HG03039 (cell line): ENCODE measurements around the gene RPP40.
A peak's percentile ranks its signal among the peaks of the same experiment; 100 is the strongest.
"Not testable (repeated sequence)": the region's sequence is repeated elsewhere in the genome, so short reads cannot be mapped to it uniquely, and the experiment has no call there.

Experiments
- ATAC-seq: cut with Tn5 transposase; IDR thresholded peaks from one replicate; pipeline ENCODE4 v1.9.1; 2021; ENCODE audit warnings: mild to moderate bottlenecking, moderate library complexity; ENCODE audit not compliant: unreplicated experiment

Gene RPP40

DNA sequence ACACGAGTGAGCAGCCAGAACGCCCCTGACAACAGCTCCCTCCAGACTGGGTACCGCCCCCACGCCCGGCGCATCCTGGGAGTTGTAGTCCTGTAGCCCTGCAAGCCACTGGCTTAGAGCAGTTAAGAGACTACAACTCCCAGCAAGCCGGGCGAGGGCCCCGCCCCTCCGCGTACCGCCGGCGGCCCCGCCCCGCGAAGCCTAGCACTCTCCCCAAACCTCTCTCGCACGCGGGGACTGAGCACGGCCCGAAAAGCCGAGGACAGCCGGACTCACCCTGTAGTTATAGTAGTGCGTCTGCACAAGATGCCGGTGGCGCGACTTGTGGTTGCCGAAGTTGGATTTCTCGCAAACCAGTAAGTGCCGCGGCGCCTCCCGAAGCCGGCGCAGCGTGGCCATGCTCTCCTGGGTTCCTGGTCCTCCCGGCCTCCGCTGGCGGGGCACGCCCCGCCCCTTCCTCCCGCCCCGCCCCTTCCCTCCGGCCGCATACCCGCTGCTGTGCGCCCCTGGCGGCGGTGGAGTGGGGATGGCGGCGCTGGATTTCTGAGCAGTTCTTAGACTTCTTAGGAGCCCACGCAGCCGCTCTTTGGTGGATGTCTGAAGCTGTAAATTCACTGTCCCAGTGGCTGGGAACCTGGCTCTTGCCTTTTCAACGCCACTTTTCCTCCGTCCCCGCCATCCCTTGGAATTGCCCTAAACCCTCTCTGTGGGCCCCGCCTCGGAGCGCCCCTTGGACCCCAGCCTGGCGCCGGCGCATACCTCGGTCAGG lies at the start of gene RPP40:
Gene RPP40 (minus strand): TSS at position 434 of the 769 bp plus-strand sequence. CDS start 35 bp downstream, at position 399.
- ATAC-seq, result peak; percentile 93

- no peak for ATAC-seq
Observed at GRCh38 chr6:5053038-5053437, 49.2 kb upstream of the RPP40 start.

DNA sequence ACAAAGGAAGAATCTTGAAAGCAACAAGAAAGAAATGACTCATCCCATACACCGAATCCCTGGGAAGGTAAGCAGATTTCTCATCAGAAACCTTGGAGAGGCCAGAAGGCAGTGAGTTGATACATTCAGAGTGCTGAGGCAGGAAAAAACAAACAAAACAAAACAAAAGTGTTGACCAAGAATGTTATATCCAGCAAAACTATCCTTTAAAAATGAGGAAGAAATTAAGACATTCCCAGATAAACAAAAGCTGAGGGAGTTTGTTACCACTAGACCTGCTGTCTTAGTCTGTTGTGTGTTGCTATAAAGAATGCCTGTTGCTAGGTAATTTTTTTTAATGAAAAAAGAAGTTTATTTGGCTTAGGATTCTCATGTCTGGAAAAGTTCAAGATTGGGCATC lies 47.6 kb upstream of the RPP40 start:
- ATAC-seq, result no peak

DNA sequence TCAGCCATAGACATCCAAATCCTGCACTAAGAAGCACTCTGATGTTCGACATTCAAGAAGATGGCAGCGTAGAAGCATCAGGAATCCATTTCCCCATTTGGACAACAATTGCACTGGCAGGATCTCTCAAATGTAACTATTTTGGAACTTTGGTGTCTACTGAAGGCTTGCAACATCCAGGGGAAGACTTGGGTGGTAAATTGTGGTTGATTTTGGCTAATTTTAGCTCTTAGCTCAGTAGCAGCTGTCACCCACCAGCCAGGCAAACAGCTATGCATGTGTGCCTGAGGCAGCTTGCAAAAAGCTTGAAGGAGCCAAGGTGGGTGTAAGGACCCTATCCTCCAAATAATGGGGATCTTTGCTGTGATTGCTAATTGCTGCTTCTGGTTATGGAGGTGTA lies 46.2 kb upstream of the RPP40 start:
- no peak for ATAC-seq

GRCh38 chr6:5046430-5046829 lies 42.6 kb upstream of the RPP40 start:
- ATAC-seq, result no peak

GRCh38 chr6:5045416-5045815 lies 41.6 kb upstream of the RPP40 start:
- ATAC-seq, result no peak

- ATAC-seq, result no peak
Observed at GRCh38 chr6:5044866-5045265, 41.0 kb upstream of the RPP40 start.

- ATAC-seq, result no peak
Observed at GRCh38 chr6:5042436-5042835, 38.6 kb upstream of the RPP40 start.

GRCh38 chr6:5041955-5042354 lies 38.1 kb upstream of the RPP40 start:
- no peak for ATAC-seq

DNA sequence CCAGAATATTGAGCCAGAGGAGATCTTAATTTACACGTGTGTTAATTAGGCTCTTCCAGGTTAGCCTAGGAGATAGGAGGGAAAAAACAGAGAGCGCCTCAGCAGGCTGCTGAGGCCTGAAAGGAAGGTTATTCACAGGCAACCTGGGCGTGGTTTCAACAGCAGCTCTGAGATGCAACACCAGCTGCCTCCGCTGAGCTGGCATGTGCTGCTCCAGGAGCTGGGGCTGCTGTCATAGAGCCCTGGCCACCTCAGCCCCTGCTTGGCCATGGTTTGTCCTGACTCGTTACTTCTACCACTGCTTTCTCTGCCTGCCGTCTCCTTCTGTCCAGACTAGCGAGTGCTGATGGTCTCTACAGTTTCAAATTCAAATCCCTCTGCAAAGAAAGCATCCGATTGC lies 32.4 kb upstream of the RPP40 start:
- ATAC-seq, result no peak

GRCh38 chr6:5034736-5035135 lies 30.9 kb upstream of the RPP40 start:
- ATAC-seq, result no peak

DNA sequence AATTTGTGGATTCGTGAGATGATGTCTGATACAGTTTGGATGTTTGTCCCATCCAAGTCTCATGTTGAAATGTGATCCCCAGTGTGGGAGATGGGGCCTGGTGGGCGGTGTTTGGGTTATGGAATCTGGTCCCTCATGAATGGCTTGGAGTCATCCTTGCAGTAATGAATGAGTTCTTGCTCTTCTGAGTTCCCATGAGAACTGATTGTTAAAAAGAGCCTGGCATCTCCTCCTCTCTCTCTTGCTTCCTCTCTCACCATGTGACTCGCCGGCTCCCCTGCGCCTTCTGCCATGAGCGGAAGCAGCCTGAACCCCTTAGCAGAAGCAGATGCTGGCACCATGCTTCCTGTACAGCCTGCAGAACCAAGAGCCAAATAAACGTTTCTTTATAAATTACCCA lies 30.5 kb upstream of the RPP40 start:
- no peak for ATAC-seq

- ATAC-seq, result not testable (repeated sequence)
Observed at GRCh38 chr6:5033214-5033904, 29.5 kb upstream of the RPP40 start.

DNA sequence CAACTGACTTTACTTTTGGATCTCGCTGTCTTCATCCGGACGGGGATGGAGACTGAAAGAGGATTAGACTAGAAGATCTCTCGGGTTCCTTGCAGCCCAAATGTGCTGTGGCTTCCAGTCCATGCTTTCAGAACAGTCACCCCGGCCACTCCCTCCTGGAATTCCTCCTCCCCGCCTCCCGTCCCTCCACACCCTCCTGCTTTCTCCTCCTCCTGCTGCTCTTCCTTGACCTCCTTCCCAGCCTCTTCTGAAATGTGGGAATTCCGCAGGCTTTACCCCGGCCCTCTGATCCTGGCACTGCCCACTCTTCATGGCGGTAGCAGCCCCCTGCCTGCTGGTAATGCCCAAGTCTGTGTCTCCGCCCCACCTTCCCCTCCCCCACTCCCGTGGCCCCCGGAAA lies 28.9 kb upstream of the RPP40 start:
- ATAC-seq, result not testable (repeated sequence)

- no peak for ATAC-seq
Observed at GRCh38 chr6:5031150-5031549, 27.3 kb upstream of the RPP40 start.

- ATAC-seq, result peak; percentile 80
Observed at GRCh38 chr6:5030596-5031136, 26.8 kb upstream of the RPP40 start.

DNA sequence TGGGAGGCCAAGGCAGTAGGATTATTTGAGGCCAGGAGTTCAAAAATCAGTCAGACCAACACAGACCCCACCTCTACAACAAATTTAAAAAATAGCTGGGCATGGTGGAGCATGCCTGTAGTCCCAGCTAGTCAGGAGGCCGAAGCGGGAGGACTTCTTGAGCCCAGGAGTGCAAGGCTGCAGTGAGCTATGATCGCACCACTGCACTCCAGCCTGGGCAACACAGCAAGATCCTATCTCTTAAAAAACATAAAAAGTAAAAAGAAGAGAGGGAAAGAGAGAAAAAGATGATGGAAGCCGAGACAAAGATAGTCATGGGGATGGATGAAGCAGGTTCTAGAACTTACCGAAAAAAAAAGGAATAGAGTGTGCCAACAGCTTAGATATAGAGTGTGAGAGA lies 25.8 kb upstream of the RPP40 start:
- no peak for ATAC-seq

GRCh38 chr6:5028921-5029320 lies 25.1 kb upstream of the RPP40 start:
- no peak for ATAC-seq

DNA sequence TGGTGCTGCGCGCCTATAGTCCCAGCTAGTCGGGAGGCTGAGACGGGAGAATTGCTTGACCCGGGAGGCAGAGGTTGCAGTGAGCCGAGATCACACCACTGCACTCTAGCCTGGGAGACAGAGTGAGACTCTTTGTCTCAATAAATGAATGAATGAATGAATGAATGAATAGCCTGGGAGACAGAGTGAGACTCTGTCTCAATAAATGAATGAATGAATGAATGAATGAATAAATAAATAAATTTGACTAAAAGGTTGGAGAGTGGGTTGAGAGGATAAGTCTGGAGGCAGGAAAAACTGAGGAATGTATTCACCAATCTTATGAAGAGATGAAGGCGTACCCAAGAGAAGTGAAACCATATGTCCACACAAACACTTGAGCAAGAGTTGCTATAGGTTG lies 24.5 kb upstream of the RPP40 start:
- no peak for ATAC-seq

- ATAC-seq, result no peak
Observed at GRCh38 chr6:5025911-5026819, 22.3 kb upstream of the RPP40 start.

DNA sequence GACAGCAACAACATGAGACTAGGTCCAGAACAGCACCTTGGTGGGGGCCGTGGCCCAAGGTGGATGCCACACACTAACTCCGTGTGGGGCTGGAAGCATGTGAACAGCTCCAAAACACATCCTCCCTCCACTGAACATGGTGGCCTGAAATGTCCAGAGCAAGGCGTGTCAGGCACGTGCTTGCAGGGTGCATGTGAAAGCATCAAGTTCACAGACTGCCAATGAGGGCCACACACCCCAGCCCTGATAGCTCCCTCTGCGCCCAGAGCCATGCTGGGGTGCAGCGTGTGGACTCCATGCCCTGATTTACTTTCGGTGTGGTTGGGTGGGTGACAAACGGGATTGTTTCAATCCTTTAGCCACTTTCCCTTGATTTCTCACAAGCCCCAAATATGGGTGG lies 20.1 kb upstream of the RPP40 start:
- no peak for ATAC-seq
